SU-DHL-6 (cell line): ENCODE results near the gene ADGRF3.
A peak's percentile ranks its signal among the peaks of the same experiment; 100 is the strongest.
"Not testable (repeated sequence)": the region's sequence is repeated elsewhere in the genome, so short reads cannot be mapped to it uniquely, and the experiment has no call there.

Source experiments
- H2AFZ ChIP-seq: fragments of 200-600 bp; sonication (generic); 2 replicates; pipeline ENCODE4 v1.6.1; 2014; ENCODE audit warnings: low read depth, mild to moderate bottlenecking, moderate library complexity, mixed read lengths, antibody characterized with exemption, low read length; ENCODE audit not compliant: severe bottlenecking
- H3F3A ChIP-seq: fragments of 200-600 bp; shearing (Covaris generic); 2 replicates; pipeline ENCODE4 v1.6.0; 2016; ENCODE audit warnings: antibody characterized with exemption, mild to moderate bottlenecking; ENCODE audit not compliant: insufficient read depth
- H3K27ac ChIP-seq: fragments of 200-600 bp; sonication (generic); 2 replicates; pipeline ENCODE4 v1.5.1; 2016; ENCODE audit warnings: low read depth, mild to moderate bottlenecking, low read length, moderate library complexity, mixed read lengths
- H3K27me3 ChIP-seq: fragments of 200-600 bp; sonication (generic), shearing (Covaris generic); 2 replicates; pipeline ENCODE4 v1.6.0; 2014; ENCODE audit warnings: mild to moderate bottlenecking, low read length
- H3K36me3 ChIP-seq: fragments of 200-600 bp; sonication (generic); 2 replicates; pipeline ENCODE4 v1.6.1; 2014; ENCODE audit warnings: mild to moderate bottlenecking, low read length, mixed read lengths
- H3K4me2 ChIP-seq: fragments of 300-600, 200-600 bp; shearing (Covaris generic), sonication (generic); 2 replicates; pipeline ENCODE4 v1.6.0; 2014; ENCODE audit warnings: low read length, low read depth, mild to moderate bottlenecking; ENCODE audit not compliant: poor library complexity, severe bottlenecking
- H3K4me3 ChIP-seq: fragments of 200-600 bp; sonication (generic); 2 replicates; pipeline ENCODE4 v1.5.1; 2014; ENCODE audit warnings: antibody characterized with exemption, low read length, mild to moderate bottlenecking, mixed read lengths; ENCODE audit not compliant: insufficient read depth, poor library complexity, severe bottlenecking
- H3K79me2 ChIP-seq: fragments of 200-600 bp; sonication (generic); 2 replicates; pipeline ENCODE4 v1.6.1; 2014; ENCODE audit warnings: mild to moderate bottlenecking, low read length, moderate library complexity; ENCODE audit not compliant: insufficient read depth
- H3K9ac ChIP-seq: fragments of 200-600 bp; sonication (generic); 2 replicates; pipeline ENCODE4 v1.7.0; 2014; ENCODE audit warnings: mild to moderate bottlenecking, low read length
- H3K9me2 ChIP-seq: fragments of 200-600 bp; sonication (generic); replicated peaks from 2 replicates; pipeline ENCODE4 v1.6.1; 2014; ENCODE audit warnings: low read length; ENCODE audit not compliant: insufficient read depth
- H3K9me3 ChIP-seq: fragments of 200-600 bp; sonication (generic); 2 replicates; pipeline ENCODE4 v1.6.1; 2014; ENCODE audit warnings: low read length, mixed read lengths; ENCODE audit not compliant: insufficient read depth
- H4K20me1 ChIP-seq: fragments of 200-600 bp; sonication (generic); 2 replicates; pipeline ENCODE4 v1.6.1; 2014; ENCODE audit warnings: low read depth, mild to moderate bottlenecking, antibody characterized with exemption, low read length, moderate library complexity, mixed read lengths
- CTCF ChIP-seq: fragments of 200-600 bp; sonication (generic); IDR thresholded peaks from one replicate; pipeline ENCODE4 v1.5.1; 2017; ENCODE audit warnings: antibody characterized with exemption, mild to moderate bottlenecking, low read length, moderate library complexity; ENCODE audit not compliant: insufficient read depth, poor library complexity, severe bottlenecking
- EZH2phosphoT487 ChIP-seq: fragments of 200-600 bp; sonication (generic), shearing (Covaris generic); conservative IDR thresholded peaks from 2 replicates; pipeline ENCODE4 v1.6.1; 2018; ENCODE audit warnings: mild to moderate bottlenecking, antibody characterized with exemption, low read length, moderate library complexity, mixed read lengths

The ADGRF3 gene

DNA sequence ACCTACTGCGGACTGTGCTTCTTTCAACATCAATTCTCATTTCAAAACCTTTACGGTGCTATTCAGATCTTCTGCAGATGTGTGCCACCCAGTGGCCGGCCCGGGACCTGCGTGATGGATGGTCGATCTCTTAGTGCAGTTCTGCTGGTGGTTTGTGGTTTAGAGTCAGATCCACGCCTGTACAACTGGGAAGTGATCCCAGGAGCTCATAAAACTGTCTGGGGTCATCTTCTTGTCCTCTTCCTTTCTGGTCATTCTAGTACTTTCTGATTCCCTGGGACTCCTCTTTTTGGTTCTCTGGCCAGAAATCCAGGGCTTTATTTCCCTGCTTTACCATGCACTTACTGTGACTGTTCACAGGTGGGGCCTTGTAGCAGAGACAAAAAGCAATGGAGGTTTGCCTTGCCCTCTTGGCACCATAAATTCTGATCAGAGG is 16.5 kb downstream of the ADGRF3 start:
- no peaks in the 10 kb centered on the region for H3K27me3 ChIP-seq
- no peak for TF ChIP-seq EZH2phosphoT487
- TF ChIP-seq CTCF: peak; percentile 87
- H2AFZ ChIP-seq: no peak overlapping the region
- H3K27ac ChIP-seq: no peak overlapping the region
- no peaks in the 10 kb centered on the region for H4K20me1 ChIP-seq
- H3F3A ChIP-seq: no peaks in the 10 kb centered on the region
- no peak overlapping the region for H3K4me2 ChIP-seq
- no peaks in the 10 kb centered on the region for H3K9me3 ChIP-seq
- no peaks in the 10 kb centered on the region for H3K9me2 ChIP-seq
- H3K9ac ChIP-seq: no peak overlapping the region
- no peaks in the 10 kb centered on the region for H3K36me3 ChIP-seq
- H3K4me3 ChIP-seq: no peak overlapping the region
- no peaks in the 10 kb centered on the region for H3K79me2 ChIP-seq

DNA sequence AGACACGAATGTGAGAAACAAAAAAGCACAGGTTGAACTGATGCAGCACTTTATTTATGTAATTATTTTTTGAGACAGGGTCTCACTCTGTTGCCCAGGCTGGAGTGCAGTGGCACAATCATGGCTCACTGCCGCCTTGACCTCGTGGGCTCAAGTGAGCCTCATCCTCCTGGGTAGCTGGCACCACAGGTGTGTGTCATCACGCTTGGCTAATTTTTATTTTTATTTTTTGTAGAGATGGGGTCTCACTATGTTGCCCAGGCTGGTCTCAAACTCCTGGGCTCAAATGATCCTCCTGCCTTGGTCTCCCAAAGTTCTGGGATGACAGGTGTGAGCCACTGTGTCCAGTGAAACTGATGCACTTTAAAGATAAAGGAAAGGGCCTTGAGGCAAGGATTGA is 17.5 kb downstream of the ADGRF3 start:
- H3K4me3 ChIP-seq, H2AFZ ChIP-seq, H3K79me2 ChIP-seq, H3K9me3 ChIP-seq, H3K4me2 ChIP-seq, H4K20me1 ChIP-seq, H3K9me2 ChIP-seq, H3K36me3 ChIP-seq, H3K27me3 ChIP-seq, H3K27ac ChIP-seq, H3K9ac ChIP-seq, H3F3A ChIP-seq: not testable (repeated sequence)

- Histone ChIP-seq H3K4me2 (no peak overlapping the region), H3K79me2 (no peaks in the 10 kb centered on the region), H3K9me2 (no peaks in the 10 kb centered on the region), H3K27ac (no peak overlapping the region), H3F3A (no peaks in the 10 kb centered on the region), H3K36me3 (no peaks in the 10 kb centered on the region), H2AFZ (no peak overlapping the region), H3K9ac (no peak overlapping the region), H3K9me3 (no peaks in the 10 kb centered on the region), H3K27me3 (no peaks in the 10 kb centered on the region), H3K4me3 (no peak overlapping the region), H4K20me1 (no peaks in the 10 kb centered on the region)
- TF ChIP-seq CTCF: no peak
- TF ChIP-seq EZH2phosphoT487: no peak
Measured at GRCh38 chr2:26327291-26328272, 19.0 kb downstream of the ADGRF3 start.

DNA sequence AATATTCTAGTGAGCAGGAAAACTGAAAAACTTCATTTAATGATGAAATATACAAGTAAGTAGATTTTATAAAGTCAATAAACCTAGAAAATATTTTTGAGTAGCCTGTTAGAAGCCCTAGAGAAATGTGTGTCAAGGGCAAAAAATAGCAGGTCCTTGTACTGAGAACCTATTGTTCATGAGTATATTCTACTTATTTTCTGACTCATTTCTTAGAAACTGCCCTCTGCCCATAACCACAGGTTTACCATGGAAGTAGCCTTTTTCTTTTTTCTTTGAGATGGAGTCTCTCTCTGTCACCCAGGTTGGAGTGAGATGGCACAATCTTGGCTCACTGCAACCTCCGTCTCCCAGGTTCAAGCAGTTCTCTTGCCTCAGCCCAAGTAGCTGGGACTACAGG is 20.1 kb downstream of the ADGRF3 start:
- H3K9ac ChIP-seq: no peak overlapping the region
- TF ChIP-seq CTCF: no peak
- TF ChIP-seq EZH2phosphoT487: no peak

More for the DNA sequence above, 20.1 kb downstream of the ADGRF3 start:
- Histone ChIP-seq H3K4me2 (no peak overlapping the region), H4K20me1 (no peaks in the 10 kb centered on the region), H3K27me3 (no peaks in the 10 kb centered on the region), H3K79me2 (no peaks in the 10 kb centered on the region), H3K4me3 (no peak overlapping the region), H3K9me3 (no peaks in the 10 kb centered on the region), H2AFZ (no peak overlapping the region), H3F3A (no peaks in the 10 kb centered on the region), H3K36me3 (no peaks in the 10 kb centered on the region), H3K27ac (no peak overlapping the region), H3K9me2 (no peaks in the 10 kb centered on the region)
